Suppressor macrophage (primary cell): Measurements from ENCODE around the gene NAA40.
"Not testable (repeated sequence)": the region's sequence is repeated elsewhere in the genome, so short reads cannot be mapped to it uniquely, and the experiment has no call there.

Experiments used
- DNase-seq, 4 experiments: peaks; one replicate each; pipeline ENCODE4 v3.0.0-alpha.2; 2020 to 2022

The NAA40 gene

GRCh38 chr11:63940786-63941185 lies 2.0 kb downstream of the NAA40 start:
- peak; percentile 50 to 77 (median 64) for DNase-seq

GRCh38 chr11:63941901-63942300 lies 3.1 kb downstream of the NAA40 start:
- no peak for DNase-seq

DNA sequence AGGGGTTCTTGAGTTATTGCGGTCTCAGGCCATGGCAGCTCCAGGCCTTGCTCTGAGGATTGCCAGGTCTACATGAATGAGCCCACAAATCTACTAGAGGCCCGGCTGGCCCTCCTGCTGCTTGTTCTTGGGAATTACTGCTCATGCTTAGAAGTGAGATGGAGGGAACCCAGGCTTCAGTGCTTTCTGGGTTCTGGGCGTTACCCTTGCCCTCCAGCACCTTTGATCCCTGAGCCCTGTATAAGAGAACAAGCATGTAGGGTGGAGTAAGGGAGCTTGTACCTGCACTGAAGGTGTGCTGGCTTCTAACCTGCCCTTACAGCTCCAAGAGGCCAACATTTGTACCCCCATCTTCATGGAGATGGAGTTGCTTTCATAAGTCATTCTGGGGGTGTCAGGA lies 4.0 kb downstream of the NAA40 start:
- no peak for DNase-seq

DNA sequence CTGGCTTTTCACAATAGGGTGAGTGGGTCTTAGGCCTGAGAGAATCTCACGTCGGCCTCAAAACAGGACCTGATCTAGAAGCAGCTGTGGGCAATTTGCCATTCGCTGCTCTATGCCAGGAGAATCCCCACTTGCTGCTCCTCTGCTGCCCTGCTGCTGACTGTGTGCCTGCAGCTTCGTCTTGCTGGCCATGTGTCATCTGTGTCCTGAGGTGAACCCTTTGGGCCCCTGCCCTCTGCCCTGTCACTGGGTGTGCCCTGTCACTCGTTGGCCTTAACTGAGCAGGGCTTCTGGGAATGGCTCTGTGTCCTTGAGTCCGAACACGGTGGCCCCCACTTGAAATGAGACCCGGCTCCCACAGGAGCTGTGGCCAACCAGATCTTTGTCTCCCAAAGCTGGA lies 6.2 kb downstream of the NAA40 start:
- DNase-seq = no peak

GRCh38 chr11:63945477-63946163 lies 6.8 kb downstream of the NAA40 start:
- peak; percentile 62 to 76 (median 70) for DNase-seq

- DNase-seq = peak in 3 of 4 experiments; percentile 11 to 41 (median 13)
Measured at GRCh38 chr11:63951779-63952536, 13.2 kb downstream of the NAA40 start.

- DNase-seq = no peak
Measured at GRCh38 chr11:63952570-63952969, 13.8 kb downstream of the NAA40 start.

- no peak for DNase-seq
Measured at GRCh38 chr11:63958008-63958407, 19.2 kb downstream of the NAA40 start.

DNA sequence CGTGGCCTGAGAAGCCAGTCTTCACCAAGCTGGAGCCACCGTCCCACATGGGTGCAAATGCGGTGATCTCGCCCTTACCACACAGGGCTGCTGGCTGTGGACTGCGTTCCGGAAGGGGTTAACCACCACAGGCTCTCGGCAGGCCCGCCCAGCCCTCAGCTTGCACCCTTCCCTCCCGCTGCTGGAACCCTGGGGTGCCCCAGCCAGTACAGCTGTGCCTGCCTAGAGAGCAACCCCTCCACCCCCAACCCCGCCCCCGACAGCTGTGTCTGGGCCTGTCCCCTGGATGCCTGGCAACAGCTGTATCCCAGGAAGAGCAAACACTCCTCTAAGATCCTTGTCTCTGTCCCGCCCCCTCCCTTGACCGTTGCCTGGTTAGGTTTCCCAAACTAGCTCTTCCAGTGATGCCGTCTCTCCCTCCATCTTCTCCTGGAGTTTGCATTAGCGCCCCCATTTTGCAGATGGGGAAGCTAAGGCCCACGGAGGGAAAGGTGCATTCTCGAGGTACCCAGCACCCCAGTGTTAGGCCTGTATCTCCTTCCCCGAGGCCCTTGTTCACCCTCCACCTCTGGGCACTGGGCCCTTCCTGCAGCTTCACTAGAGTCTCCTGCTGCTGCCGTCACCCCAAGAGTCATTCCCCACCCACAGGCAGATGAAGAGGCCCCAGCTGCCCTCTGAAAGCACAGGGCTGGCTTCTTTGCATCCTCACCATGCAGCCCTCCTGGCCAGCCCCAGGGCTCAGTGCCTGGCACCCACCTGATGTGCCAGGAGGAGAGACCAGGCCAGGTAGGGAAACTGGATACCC lies 23.0 kb downstream of the NAA40 start:
- no peak for DNase-seq

GRCh38 chr11:63963895-63964294 lies 25.1 kb downstream of the NAA40 start:
- not testable (repeated sequence) for DNase-seq

- DNase-seq = no peak
Measured at GRCh38 chr11:63966444-63966843, 27.6 kb downstream of the NAA40 start.

GRCh38 chr11:63969461-63969860 lies 30.7 kb downstream of the NAA40 start:
- no peak for DNase-seq

GRCh38 chr11:63970902-63971301 lies 32.1 kb downstream of the NAA40 start:
- DNase-seq = peak; percentile 56 to 77 (median 67)

- not testable (repeated sequence) for DNase-seq
Measured at GRCh38 chr11:63973912-63974258, 35.1 kb downstream of the NAA40 start.

GRCh38 chr11:63974259-63975143 lies 35.7 kb downstream of the NAA40 start, which contains the start of gene COX8A:
Gene COX8A (plus strand): TSS chr11:63974620. CDS start chr11:63974681, 61 bp downstream.
- DNase-seq = peak; percentile 98 to 100 (median 100)

- DNase-seq = no peak
Measured at GRCh38 chr11:63978551-63979239, 39.9 kb downstream of the NAA40 start.

DNA sequence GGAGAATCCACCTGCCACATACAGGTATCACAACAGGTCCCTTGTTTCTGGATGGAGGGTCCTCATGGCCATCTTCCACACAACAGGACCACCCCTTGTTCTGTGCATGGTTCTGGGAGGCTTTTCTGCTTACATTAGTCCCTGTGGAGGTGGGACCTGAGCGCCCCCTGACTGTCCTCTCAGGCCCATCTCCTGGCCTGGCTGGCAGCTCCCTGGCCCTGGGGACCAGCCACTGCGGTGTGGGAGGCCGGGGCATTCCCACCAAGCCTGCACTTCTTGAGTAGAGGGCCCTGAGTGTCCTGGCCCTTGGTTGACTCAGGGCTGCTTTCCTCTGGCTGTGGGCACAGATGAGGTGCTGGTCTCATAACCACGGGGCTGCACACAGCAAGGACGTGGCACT lies 40.6 kb downstream of the NAA40 start:
- no peak for DNase-seq

DNA sequence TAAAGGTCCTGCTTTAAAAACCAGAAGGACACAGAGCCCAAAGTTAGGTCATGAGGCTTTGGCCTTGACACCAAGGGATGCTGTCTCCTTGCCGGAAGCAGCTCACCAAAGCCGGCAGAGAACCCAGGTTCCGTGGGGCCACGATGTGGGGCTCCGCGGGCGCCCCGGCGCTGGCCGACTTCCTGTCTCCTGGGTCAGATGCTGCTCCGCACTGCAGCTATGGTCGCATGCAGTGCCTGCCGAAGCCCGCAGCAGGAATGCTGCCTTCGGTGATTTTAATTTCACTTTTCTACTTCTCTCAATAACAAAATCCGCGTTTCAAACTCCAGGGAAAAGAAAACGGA lies 47.0 kb downstream of the NAA40 start:
- DNase-seq = peak; percentile 36 to 72 (median 54)

DNA sequence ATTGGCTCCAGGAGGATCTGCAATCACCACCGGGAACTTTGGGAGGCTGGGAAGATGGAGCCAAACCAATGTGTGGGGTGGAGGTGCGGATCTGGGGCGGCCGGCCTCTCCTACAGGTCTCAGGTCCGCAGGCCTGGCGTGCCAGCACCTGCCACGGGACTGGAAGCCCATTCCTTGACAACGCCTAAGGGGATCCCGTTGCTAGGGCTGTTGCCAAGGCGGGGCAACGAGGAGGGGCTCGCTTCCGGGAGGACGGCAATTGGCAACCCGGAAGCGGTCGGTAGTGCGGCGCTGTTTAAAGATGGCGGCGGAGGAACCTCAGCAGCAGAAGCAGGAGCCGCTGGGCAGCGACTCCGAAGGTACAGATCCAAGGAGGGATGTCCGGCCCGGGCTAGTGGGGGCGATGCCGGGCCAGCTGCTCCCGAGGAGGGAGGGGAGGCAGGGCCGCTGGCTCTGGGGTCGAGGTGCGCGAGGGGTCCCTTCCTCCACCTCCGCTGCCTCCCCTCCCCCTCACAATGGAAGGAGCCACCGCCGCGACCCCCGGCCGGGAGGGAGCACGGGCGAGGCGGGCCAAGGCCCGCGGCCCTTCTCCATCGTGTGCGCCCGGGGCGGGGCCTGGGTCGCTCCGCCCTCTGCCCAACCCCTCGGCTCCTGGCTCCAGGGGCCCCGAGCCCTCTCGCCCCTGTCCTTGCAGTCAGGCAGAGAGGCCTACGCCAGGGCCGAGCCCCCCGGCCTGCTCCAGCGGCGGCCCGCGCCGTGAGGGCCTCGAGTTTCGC lies 47.5 kb downstream of the NAA40 start, which contains the start of gene OTUB1:
Gene OTUB1 (plus strand): TSS at position 283 of the 776 bp plus-strand sequence. CDS start 19 bp downstream, at position 302.
- DNase-seq = peak; percentile 87 to 94 (median 92)

DNA sequence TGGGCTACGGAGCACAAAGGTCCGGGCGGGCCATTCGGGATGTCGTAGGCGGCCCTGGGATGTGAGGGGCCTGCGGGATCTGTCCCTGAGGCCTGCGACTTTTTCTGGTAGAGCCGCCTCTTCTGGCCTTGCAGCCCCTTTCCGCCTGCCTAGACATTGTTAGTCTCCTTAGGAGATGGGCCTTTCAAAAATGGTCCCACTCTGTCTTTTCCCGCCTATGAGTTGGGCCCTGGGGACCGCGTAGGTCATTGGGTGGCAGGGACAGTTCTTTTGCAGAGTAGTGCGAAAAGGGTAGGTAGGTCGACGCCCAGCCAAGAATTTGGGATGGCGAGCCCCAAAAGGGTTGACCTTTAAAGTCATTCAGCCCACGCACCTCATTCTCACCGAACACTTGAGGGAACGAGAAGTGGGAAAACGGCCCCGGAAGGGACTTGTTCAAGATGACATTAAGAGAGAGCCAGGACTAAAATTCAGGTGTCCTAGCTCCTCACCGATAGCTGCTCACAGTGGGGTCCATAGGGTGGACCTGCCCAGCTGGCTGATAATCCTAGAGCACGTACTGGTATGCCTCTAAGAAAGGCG lies 48.2 kb downstream of the NAA40 start:
- peak in 1 of 4 experiments; percentile 24 for DNase-seq
